H1 (cell line): ENCODE data around the gene CCDC192. TPM values are rescaled to one million over a fixed set of nuclear protein-coding genes. Genes with fewer than 3 reads are reported as not detected.

Source experiments
- CTCF ChIA-PET: fragments of 300-600 bp; sonication (Branson Sonifier 250); formaldehyde crosslinking; loops from one replicate; lab custom pipeline; 2021; ENCODE audit not compliant: partially characterized antibody; lab: Charles Lee
- POLR2A ChIA-PET: fragments of 300-600 bp; sonication (Branson Sonifier 250); formaldehyde crosslinking; loops from one replicate; lab custom pipeline; 2021; ENCODE audit warnings: inconsistent platforms; ENCODE audit not compliant: partially characterized antibody; lab: Charles Lee
- DNase-seq, 2 experiments: peaks; one replicate each; pipeline versions ENCODE4 v3.0.0 to v3.0.0-alpha.2; 2010 to 2022; ENCODE audit warnings: low spot score in 2 of 2, low read depth in 1 of 2, mixed read lengths in 1 of 2
- FAIRE-seq: peaks from 2 replicates; lab custom pipeline; 2011; peaks lifted over from hg19 to GRCh38; lab: Jason Lieb, UNC
- H2AFZ ChIP-seq: 2 replicates; pipeline ENCODE4 v1.8.1; 2012; ENCODE audit warnings: low read length, inconsistent platforms
- H2AK5ac ChIP-seq: 2 replicates; pipeline ENCODE4 v1.6.1; 2013; ENCODE audit warnings: low read depth, low read length
- H2BK120ac ChIP-seq: replicated peaks from 2 replicates; pipeline ENCODE3; 2013; ENCODE audit warnings: low read depth, low read length, inconsistent platforms
- H2BK12ac ChIP-seq: 2 replicates; pipeline ENCODE4 v1.6.1; 2013; ENCODE audit warnings: low read depth, low read length
- H2BK15ac ChIP-seq: 2 replicates; pipeline ENCODE4 v1.6.1; 2013; ENCODE audit warnings: low read length
- H2BK20ac ChIP-seq: 2 replicates; pipeline ENCODE4 v1.6.1; 2013; ENCODE audit warnings: low read length
- H2BK5ac ChIP-seq: 2 replicates; pipeline ENCODE4 v1.6.1; 2013; ENCODE audit warnings: low read depth, low read length
- H3K14ac ChIP-seq: 2 replicates; pipeline ENCODE4 v1.6.1; 2013; ENCODE audit warnings: inconsistent platforms; ENCODE audit not compliant: insufficient read length
- H3K18ac ChIP-seq: 2 replicates; pipeline ENCODE4 v1.6.1; 2013; ENCODE audit warnings: low read length; ENCODE audit errors: extremely low read depth
- H3K23ac ChIP-seq: 2 replicates; pipeline ENCODE4 v1.6.1; 2013; ENCODE audit warnings: inconsistent platforms; ENCODE audit not compliant: insufficient read length
- H3K23me2 ChIP-seq: 2 replicates; pipeline ENCODE4 v1.6.1; 2013; ENCODE audit warnings: low read depth, low read length
- H3K27ac ChIP-seq: 2 replicates; pipeline ENCODE4 v1.6.1; 2011; ENCODE audit warnings: low read depth, low read length, inconsistent platforms
- H3K27me3 ChIP-seq, 4 experiments: replicated peaks in 1 of 4; 1 replicate in 1 of 4; 2 replicates in 3 of 4; pipeline versions ENCODE4 v1.6.1 to v1.8.1; 2011 to 2013; ENCODE audit warnings: low read length in 3 of 4, mild to moderate bottlenecking in 3 of 4, inconsistent platforms in 2 of 4, mixed read lengths in 2 of 4, moderate library complexity in 1 of 4; ENCODE audit not compliant: control insufficient read depth in 3 of 4, insufficient read depth in 3 of 4; ENCODE audit errors: extremely low read depth in 1 of 4
- H3K36me3 ChIP-seq, 4 experiments: 2 replicates each; pipeline versions ENCODE4 v1.6.1 to v1.8.1; 2011 to 2013; ENCODE audit warnings: mild to moderate bottlenecking in 4 of 4, low read length in 3 of 4, moderate library complexity in 2 of 4, control low read depth in 1 of 4, inconsistent platforms in 1 of 4; ENCODE audit not compliant: insufficient read depth in 4 of 4, control insufficient read depth in 2 of 4
- H3K4ac ChIP-seq: replicated peaks from 2 replicates; pipeline ENCODE3; 2013; ENCODE audit warnings: low read length, low read depth, mixed read lengths, inconsistent platforms; ENCODE audit not compliant: insufficient read length
- H3K4me1 ChIP-seq, 4 experiments: replicated peaks in 1 of 4; 1 replicate in 1 of 4; 2 replicates in 3 of 4; pipeline versions ENCODE4 v1.6.1 to v1.8.1; 2011 to 2013; ENCODE audit warnings: low read length in 3 of 4, inconsistent platforms in 2 of 4, mixed read lengths in 1 of 4; ENCODE audit not compliant: insufficient read depth in 4 of 4, control insufficient read depth in 3 of 4
- H3K4me2 ChIP-seq, 2 experiments: 2 replicates each; pipeline versions ENCODE4 v1.6.1 to v1.8.1; 2011 to 2013; ENCODE audit warnings: low read depth in 2 of 2, low read length in 2 of 2, control low read depth in 1 of 2, inconsistent platforms in 1 of 2, mild to moderate bottlenecking in 1 of 2; ENCODE audit not compliant: insufficient read depth in 1 of 2
- H3K4me3 ChIP-seq, 4 experiments: fragments of 200-600, 300-600 bp in 1 of 4; sonication (generic), shearing (Covaris generic), sonication (Bioruptor Twin) in 1 of 4; 2 replicates each; pipeline versions ENCODE4 v1.5.1 to v1.8.1; 2011 to 2016; ENCODE audit warnings: low read length in 4 of 4, low read depth in 3 of 4, control low read depth in 2 of 4, inconsistent platforms in 2 of 4, mild to moderate bottlenecking in 2 of 4, mixed read lengths in 1 of 4, moderate library complexity in 1 of 4; ENCODE audit not compliant: insufficient read depth in 2 of 4; ENCODE audit errors: extremely low read depth in 1 of 4
- H3K56ac ChIP-seq: replicated peaks from 2 replicates; pipeline ENCODE3; 2013; ENCODE audit warnings: low read depth, mild to moderate bottlenecking, mixed read lengths, low read length, inconsistent platforms; ENCODE audit not compliant: insufficient read length
- H3K79me1 ChIP-seq: 2 replicates; pipeline ENCODE4 v1.6.1; 2013; ENCODE audit warnings: low read depth, low read length, control low read depth
- H3K79me2 ChIP-seq, 2 experiments: 2 replicates each; pipeline versions ENCODE4 v1.6.1 to v1.8.1; 2012 to 2013; ENCODE audit warnings: low read length in 2 of 2, mild to moderate bottlenecking in 2 of 2, inconsistent platforms in 1 of 2; ENCODE audit not compliant: insufficient read depth in 2 of 2, control insufficient read depth in 1 of 2
- H3K9ac ChIP-seq, 4 experiments: replicated peaks in 1 of 4; 1 replicate in 1 of 4; 2 replicates in 3 of 4; pipeline versions ENCODE4 v1.6.1 to v1.8.1; 2011 to 2013; ENCODE audit warnings: low read depth in 3 of 4, low read length in 3 of 4, control low read depth in 2 of 4, mild to moderate bottlenecking in 2 of 4, moderate library complexity in 2 of 4, inconsistent platforms in 1 of 4; ENCODE audit errors: extremely low read depth in 1 of 4
- H3K9me3 ChIP-seq, 2 experiments: 2 replicates each; pipeline versions ENCODE4 v1.6.1 to v1.8.1; 2012 to 2013; ENCODE audit warnings: mild to moderate bottlenecking in 2 of 2, moderate library complexity in 2 of 2, control low read depth in 1 of 2, inconsistent platforms in 1 of 2, low read depth in 1 of 2, low read length in 1 of 2, mixed read lengths in 1 of 2; ENCODE audit not compliant: insufficient read depth in 2 of 2
- H4K20me1 ChIP-seq, 2 experiments: replicated peaks in 1 of 2; 2 replicates each; pipeline versions ENCODE3 to v1.8.1; 2011 to 2013; ENCODE audit warnings: inconsistent platforms in 2 of 2, low read length in 2 of 2, mild to moderate bottlenecking in 1 of 2; ENCODE audit not compliant: insufficient read depth in 2 of 2, control insufficient read depth in 1 of 2
- H4K5ac ChIP-seq: 2 replicates; pipeline ENCODE4 v1.6.1; 2013; ENCODE audit warnings: low read length, low read depth, mixed read lengths, inconsistent platforms; ENCODE audit not compliant: insufficient read length
- H4K8ac ChIP-seq: 2 replicates; pipeline ENCODE4 v1.8.0; 2013; ENCODE audit warnings: mild to moderate bottlenecking, moderate library complexity, low read length, inconsistent platforms; ENCODE audit not compliant: insufficient read depth; ENCODE audit errors: extremely low read depth
- H4K91ac ChIP-seq: replicated peaks from 2 replicates; pipeline ENCODE3; 2013; ENCODE audit warnings: low read length, mixed read lengths, inconsistent platforms; ENCODE audit not compliant: insufficient read length
- JUN ChIP-seq: IDR thresholded peaks from 2 replicates; pipeline ENCODE4 v1.6.1; 2011; ENCODE audit warnings: low read depth, mild to moderate bottlenecking, improper control_type of control experiment, low read length
- WGBS, 2 experiments: shearing (Covaris generic) in 1 of 2; methylation state at CpG; one replicate each; pipeline versions ENCODE4 v1.1.6 to v1.1.7; 2013 to 2015; ENCODE audit warnings: low lambda C conversion rate in 2 of 2, mixed read lengths in 2 of 2, inconsistent platforms in 1 of 2, low coverage in 1 of 2, missing lambda C conversion rate in 1 of 2; ENCODE audit not compliant: insufficient replicate concordance in 2 of 2, insufficient coverage in 1 of 2, insufficient read length in 1 of 2; ENCODE audit errors: extremely low coverage in 1 of 2, missing lambda C conversion rate in 1 of 2; 5-methylcytosine and 5-hydroxymethylcytosine counted together
- polyA plus RNA-seq, 7 experiments: library from polyadenylated mRNA; depleted of rRNA in 3 of 7; stranded (reverse) in 5 of 7; unstranded in 2 of 7; fragments of >200 nt in 5 of 7; fragments of 200-250 nt in 2 of 7; gene quantifications; 1 replicate in 5 of 7; 2 replicates in 1 of 7; 4 replicates in 1 of 7; pipeline versions ENCODE4 v1.2.1 to v1.2.3, GENCODE V29; 2011 to 2013; ENCODE audit warnings: missing spikeins in 2 of 7, mixed read lengths in 2 of 7
- total RNA-seq: library from RNA; stranded (reverse); fragmentation: NEBNext Ultra II Directional; extraction: Animal tissue kit (Norgen Biotek cat#: 25700); gene quantifications from 2 replicates; pipeline ENCODE4 v1.2.1, GENCODE V29; 2021

Gene CCDC192
- total and polyA plus RNA-seq, 2 of the 8 experiments (the other 6 are each of a cell fraction or from before 2014, with no cell fraction given), result 0.61 TPM; not detected in 1

DNA sequence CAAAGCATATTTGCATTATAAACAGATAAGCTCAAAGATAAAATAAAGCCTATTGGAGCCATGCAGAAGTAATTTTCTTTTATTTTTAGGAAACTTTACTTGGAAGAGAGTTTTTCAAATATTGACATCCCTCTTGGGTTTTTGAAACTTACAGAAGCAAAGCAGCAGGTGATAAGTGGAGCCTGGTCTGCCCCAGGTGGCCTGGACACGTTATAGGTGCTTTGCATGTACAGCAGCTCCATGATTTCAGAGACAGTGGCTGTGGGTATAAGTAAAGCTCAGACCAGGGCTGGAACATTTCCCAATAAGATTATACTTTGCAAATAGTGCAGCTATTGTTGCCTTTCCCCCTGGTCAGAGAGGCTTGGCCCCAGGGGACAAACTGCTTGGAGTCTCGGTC lies 51.5 kb downstream of the CCDC192 start:
- Histone ChIP-seq H2AK5ac (no peak overlapping the region), H3K79me2 (no peaks in the 10 kb centered on the region), H2BK20ac (no peak overlapping the region), H3K56ac (no peak overlapping the region), H2BK15ac (no peak overlapping the region), H3K4me2 (no peak overlapping the region), H2BK5ac (no peak overlapping the region), H3K4me3 (no peak overlapping the region), H3K27me3 (no peaks in the 10 kb centered on the region), H2BK12ac (no peak overlapping the region), H2BK120ac (no peak overlapping the region), H4K91ac (no peak overlapping the region), H3K27ac (no peak overlapping the region), H3K79me1 (no peaks in the 10 kb centered on the region), H2AFZ (no peak overlapping the region), H3K23ac (no peak overlapping the region), H3K4ac (no peak overlapping the region), H4K5ac (no peak overlapping the region), H3K9ac (no peak overlapping the region), H3K9me3 (no peaks in the 10 kb centered on the region), H4K20me1 (no peaks in the 10 kb centered on the region), H3K14ac (no peak overlapping the region), H4K8ac (no peak overlapping the region), H3K23me2 (peaks cover 2% of the 10 kb centered on the region; the same call in 1 of the 2 replicates), H3K36me3 (no peaks in the 10 kb centered on the region), H3K18ac (no peak overlapping the region), H3K4me1 (peaks cover 0 to 5% (median 0%) of the 10 kb centered on the region in 4 experiments; a peak in 2 of 7 replicates)
- POLR2A ChIA-PET, result no interaction called here
- FAIRE-seq (no peak), DNase-seq (no peak)
- CTCF ChIA-PET, result interaction anchor here (0.8 to 2.9 kb wide), 2 partner anchors 193 to 195 kb away, joined by 3 to 10 read pairs; no protein-coding TSS in a partner anchor
- WGBS, 2 experiments, result 81% methylated on average over 2 of the region's 2 CpGs; no CpG with 5 or more reads in 1 of the 2 experiments
- TF ChIP-seq JUN, result no peak
